HPDE6-E6E7 (cell line): ENCODE data around the gene GLB1L2.
A peak's percentile ranks its signal among the peaks of the same experiment; 100 is the strongest.
"Not testable (repeated sequence)": the region's sequence is repeated elsewhere in the genome, so short reads cannot be mapped to it uniquely, and the experiment has no call there.

Experiments
- DNase-seq: peaks from one replicate; pipeline ENCODE4 v3.0.0; 2011; ENCODE audit warnings: missing footprints; ENCODE audit errors: extremely low spot score

Gene GLB1L2, protein sequence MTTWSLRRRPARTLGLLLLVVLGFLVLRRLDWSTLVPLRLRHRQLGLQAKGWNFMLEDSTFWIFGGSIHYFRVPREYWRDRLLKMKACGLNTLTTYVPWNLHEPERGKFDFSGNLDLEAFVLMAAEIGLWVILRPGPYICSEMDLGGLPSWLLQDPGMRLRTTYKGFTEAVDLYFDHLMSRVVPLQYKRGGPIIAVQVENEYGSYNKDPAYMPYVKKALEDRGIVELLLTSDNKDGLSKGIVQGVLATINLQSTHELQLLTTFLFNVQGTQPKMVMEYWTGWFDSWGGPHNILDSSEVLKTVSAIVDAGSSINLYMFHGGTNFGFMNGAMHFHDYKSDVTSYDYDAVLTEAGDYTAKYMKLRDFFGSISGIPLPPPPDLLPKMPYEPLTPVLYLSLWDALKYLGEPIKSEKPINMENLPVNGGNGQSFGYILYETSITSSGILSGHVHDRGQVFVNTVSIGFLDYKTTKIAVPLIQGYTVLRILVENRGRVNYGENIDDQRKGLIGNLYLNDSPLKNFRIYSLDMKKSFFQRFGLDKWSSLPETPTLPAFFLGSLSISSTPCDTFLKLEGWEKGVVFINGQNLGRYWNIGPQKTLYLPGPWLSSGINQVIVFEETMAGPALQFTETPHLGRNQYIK

GRCh38 chr11:134331354-134332188 lies at the start of gene GLB1L2:
Gene GLB1L2 (plus strand): TSS chr11:134331988. CDS start chr11:134332062, 74 bp downstream.
- peak; percentile 75 for DNase-seq

DNA sequence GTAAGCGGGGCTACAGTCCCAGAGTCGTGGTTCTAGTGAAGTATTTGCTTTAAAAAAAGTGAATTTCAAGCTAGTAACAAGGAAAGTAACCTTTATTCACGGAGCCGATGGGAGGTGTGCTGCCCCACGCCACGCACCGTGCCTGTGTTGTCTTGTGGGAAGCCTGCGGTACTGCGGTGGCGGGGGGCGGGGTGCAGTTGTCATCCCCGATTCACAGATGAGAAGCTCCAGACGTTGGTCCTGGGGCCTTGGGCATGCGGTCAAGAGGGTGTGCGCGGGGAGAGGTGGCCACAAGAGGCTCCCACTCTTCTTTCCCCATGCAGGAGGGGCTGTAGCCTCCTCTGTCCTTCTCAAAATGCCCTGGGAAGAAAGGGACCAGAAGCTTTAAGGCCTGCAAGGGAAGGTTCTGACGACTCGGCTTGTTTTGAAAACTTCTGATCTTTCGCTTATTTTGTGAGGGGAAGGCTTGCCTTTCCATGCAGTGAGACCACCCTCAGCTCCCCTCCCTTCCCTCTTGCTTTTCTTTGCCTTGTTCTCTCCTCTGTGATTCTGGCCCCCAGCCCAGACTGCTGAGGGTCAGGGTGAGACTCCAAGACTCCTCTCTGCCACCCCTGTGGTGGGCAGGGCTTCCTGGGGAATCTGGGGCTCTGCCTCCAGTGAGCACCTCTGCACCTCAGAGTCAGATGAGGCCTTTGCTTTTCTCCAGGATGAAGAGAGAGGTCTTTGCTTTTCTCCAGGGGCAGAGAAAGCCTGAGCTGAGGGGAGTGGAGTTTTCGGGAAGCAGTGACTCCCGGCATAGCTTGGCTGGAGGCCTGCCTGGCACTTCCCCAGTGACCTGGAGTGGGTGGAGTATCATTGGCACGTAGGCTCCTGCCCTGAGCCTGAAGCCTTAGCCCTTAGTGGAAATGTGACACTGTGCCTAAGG lies 49.4 kb upstream of the GLB1L2 start:
- DNase-seq, result no peak

DNA sequence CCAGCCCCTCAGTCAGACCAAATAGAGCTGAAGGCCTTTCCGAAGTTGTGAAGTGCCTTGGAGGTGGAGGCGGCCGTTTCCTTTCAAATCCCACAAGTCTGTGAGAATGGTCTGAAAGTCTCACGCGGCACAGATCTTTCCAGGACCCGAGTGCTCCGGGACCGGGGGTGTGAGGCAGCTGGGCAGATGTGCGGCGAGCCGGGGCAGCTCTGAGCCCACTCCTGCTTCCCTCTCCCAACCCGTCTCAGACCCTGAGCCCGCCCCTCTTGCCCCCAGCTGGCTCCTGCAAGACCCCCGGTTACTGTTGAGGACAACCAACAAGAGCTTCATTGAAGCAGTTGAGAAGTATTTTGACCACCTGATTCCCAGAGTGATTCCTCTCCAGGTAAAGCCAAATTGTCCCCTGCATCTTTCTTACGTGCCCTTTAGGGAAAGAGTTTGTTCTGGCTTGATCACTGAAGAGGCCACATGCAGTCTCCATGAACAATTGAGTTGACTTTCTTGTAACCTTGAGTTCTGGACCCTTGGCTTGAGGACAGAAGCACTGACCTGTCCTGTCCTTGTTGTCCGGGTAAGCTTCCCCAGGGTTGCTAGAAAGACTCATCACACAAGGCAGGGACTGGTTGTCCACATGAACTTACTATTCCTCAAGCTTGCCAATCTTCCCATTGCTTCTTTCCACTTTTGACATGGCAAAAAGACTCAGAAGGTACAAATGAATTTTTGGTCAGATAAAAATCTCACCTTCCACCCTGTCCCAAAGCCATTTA lies 48.1 kb upstream of the GLB1L2 start:
- DNase-seq, result no peak

- not testable (repeated sequence) for DNase-seq
Measured at GRCh38 chr11:134284349-134284748, 47.4 kb upstream of the GLB1L2 start.

GRCh38 chr11:134287561-134287960 lies 44.2 kb upstream of the GLB1L2 start:
- no peak for DNase-seq

GRCh38 chr11:134288486-134288885 lies 43.3 kb upstream of the GLB1L2 start:
- DNase-seq, result no peak

- DNase-seq, result no peak
Measured at GRCh38 chr11:134289167-134289566, 42.6 kb upstream of the GLB1L2 start.

DNA sequence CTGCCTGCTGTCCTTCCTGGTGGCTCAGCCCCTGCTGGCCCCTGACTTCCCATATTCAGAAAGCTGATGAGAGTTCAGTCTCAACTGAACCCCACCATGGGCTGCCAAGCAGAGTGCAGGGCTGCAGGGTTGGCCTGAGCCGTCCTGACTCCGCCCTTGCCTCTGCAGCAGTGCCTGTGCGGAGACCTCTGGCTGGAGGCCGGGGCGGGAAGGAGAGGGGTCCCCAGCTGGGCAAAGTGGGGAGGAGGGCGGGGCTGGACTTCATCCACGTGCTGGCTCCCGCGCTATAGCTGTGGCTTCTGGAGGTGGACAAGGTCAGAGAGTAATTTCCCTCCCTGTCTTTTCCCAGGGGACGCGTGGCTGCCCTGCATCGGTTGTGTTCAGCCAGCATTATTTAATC lies 42.0 kb upstream of the GLB1L2 start:
- DNase-seq, result no peak

DNA sequence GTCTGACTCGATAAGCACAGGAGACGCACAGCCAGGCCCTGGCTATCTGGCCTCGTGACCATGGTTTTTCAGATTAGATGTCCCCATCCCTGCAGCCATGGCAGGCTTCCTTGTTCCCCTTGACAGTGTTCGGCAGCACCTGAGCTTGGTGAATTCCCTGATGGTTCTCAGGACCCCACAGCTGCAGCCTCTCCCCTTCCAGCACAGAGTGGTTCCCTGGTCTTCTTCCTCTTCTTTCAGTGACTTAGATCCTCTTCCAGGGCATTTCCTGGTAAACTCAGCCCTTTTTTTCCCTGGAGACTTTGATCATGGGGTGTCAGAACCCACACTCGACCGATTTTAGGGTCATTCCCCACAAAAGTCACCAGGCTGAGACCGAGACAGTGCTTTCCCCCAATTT lies 41.1 kb upstream of the GLB1L2 start:
- DNase-seq, result no peak

DNA sequence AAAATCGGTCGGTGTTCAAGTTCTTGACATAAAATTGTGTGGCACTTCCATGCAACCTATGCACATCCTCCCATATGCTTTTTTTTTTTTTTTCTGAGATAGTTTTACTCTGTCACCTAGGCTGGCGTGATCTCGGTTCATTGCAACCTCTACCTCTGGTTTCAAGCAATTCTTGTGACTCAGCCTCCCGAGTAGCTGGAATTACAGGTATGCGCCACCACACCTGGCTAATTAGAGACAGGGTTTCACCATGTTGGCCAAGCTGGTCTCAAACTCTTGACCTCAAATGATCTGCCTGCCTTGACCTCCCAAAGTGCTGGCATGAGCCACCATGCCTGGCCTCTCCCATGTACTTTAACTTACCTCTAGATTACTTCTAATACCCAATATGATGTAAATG lies 40.6 kb upstream of the GLB1L2 start:
- DNase-seq, result no peak

DNA sequence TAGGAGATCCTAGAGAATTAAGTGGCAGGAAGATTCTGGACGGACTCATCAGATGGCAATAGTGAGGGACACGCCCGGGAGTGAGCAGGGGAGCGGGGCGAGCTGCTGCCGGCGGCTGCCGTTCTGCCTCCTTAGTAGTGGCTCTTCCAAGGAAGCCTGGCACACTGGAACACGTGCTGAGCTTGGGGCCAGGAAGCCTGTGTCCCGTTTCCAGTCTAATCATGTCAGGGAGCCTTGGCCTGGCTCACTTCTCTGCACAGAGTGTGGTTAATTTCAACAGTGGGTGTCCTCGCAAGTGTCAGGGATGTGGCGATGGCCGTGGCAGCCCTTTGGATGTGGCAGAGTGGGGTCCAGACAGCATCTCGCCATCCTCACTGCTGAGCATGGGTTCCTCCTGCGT lies 39.1 kb upstream of the GLB1L2 start:
- no peak for DNase-seq

GRCh38 chr11:134293119-134294113 lies 38.4 kb upstream of the GLB1L2 start:
- no peak for DNase-seq

DNA sequence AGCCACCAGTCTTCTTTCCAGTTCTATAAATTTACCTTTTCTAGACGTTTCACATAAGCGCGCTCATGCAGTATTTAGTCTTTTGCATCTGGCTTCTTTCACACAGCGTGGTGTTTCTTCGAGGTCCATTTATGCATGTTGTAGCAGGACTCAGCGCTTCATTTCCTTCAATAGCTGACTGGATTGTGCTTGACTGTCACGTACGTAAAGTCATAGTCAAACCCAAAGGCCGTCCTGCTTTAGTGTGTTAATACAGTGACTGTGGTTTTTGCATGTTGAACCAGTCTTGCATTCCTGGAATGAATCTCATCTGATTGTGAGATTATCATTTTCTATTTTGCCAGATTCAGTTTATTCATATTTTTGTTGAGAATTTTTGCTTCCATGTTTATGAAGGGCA lies 37.1 kb upstream of the GLB1L2 start:
- no peak for DNase-seq

DNA sequence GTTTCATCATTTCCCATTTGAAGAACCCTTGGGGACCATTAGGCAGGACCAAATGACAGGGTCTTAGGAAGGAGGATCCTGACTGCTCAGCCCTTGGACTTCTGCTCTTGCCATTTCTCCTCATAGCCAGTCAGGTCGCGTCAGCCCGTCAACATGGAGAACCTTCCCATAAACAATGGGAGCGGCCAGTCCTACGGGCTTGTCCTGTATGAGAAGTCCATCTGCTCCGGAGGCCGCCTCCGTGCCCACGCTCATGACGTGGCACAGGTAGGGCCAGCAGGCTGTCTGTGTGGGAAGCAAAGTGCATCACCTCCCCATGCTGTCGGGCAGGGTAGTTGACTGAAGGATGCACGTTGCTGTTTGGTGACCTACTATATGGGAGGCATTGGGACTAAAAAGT lies 19.6 kb upstream of the GLB1L2 start:
- DNase-seq, result no peak

- DNase-seq, result no peak
Measured at GRCh38 chr11:134312807-134313206, 19.0 kb upstream of the GLB1L2 start.

- no peak for DNase-seq
Measured at GRCh38 chr11:134313379-134313778, 18.4 kb upstream of the GLB1L2 start.

DNA sequence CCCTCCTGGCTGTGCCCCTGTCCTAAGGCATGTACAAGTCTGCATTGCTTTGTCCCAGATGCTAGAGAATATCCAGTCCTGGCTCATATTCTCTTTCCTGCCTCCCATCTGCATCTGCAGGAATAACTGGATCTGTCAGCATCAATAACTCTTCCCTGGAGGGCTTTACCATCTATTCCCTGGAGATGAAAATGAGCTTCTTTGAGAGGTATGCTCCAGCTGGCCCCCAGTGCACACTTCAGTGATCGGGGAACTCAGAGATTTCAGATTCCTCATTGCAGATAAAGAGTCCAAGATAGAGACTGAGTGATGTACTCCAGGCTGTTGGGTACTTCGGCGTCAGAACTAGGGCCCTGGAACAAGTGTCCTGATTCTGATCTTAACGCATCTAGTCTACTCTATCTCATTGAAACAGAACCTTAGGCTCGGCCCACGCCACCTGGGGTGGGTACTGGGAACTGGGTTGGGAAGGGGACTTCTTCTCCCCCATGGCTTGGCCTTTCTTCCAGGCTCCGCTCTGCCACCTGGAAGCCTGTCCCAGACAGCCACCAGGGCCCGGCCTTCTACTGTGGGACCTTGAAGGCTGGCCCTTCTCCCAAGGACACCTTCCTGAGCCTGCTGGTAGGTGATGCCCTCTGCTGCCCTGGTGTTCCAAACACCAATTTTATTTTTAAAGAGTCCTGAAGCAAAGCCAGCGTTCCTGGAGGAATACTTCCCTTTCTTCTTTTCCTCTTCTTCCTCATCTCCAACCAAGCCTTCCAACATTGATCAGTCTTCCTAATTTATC lies 17.8 kb upstream of the GLB1L2 start:
- no peak for DNase-seq

- DNase-seq, result no peak
Measured at GRCh38 chr11:134317103-134317502, 14.7 kb upstream of the GLB1L2 start.

DNA sequence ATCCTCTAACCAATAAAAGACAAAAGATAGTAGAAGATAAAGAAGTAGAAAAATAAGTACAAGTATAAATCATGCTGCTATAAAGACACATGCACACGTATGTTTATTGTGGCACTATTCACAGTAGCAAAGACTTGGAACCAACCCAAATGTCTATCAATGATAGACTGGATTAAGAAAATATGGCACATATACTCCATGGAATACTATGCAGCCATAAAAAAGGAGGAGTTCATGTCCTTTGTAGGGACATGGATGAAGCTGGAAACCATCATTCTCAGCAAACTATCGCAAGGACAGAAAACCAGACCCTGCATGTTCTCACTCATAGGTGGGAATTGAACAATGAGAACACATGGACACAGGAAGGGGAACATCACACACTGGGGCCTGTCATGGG lies 10.4 kb upstream of the GLB1L2 start:
- DNase-seq, result not testable (repeated sequence)
